HCT116 (cell line): ENCODE measurements around the gene CNTROB. TPM values are rescaled to one million over a fixed set of nuclear protein-coding genes. Genes with fewer than 3 reads are reported as not detected.

ENCODE experiments used
- ATAC-seq: fragments of 200-7000 bp; cut with Tn5 transposase; 2 replicates; pipeline ENCODE4 v1.9.1; 2020; ENCODE audit warnings: mild to moderate bottlenecking, moderate library complexity
- BruUV-seq: library from RNA; stranded (reverse); fragments of 400-500 nt; replicated peaks from 2 replicates; lab custom pipeline; 2021; lab: Mats Ljungman, UMichigan
- CTCF ChIA-PET: fragments of 300-600 bp; sonication (Branson Sonifier 250); formaldehyde crosslinking; loops from one replicate; lab custom pipeline; 2021; ENCODE audit warnings: antibody characterized with exemption; lab: Charles Lee
- POLR2A ChIA-PET: fragments of 300-600, 350-600 bp; sonication (Branson Sonifier 250); formaldehyde crosslinking; loops from one replicate; lab custom pipeline; 2021; ENCODE audit warnings: antibody characterized with exemption; lab: Charles Lee
- RAD21 ChIA-PET, 2 experiments: fragments of 300-600 bp; sonication (Branson Sonifier 250); formaldehyde crosslinking; loops; one replicate each; lab custom pipeline; 2023; ENCODE audit warnings: low total read pairs in 2 of 2; ENCODE audit not compliant: uncharacterized antibody in 2 of 2, unreplicated experiment in 2 of 2, low non-redundant PET in 1 of 2; lab: Charles Lee
- DNase-seq: peaks from one replicate; pipeline ENCODE4 v3.0.0-alpha.2; 2010; ENCODE audit warnings: low read depth, low spot score
- H2AFZ ChIP-seq: fragments of 200-600 bp; shearing (Covaris generic), sonication (generic); 2 replicates; pipeline ENCODE4 v1.6.1; 2017; ENCODE audit warnings: low read depth, mixed run types, mixed read lengths, antibody characterized with exemption, low read length; ENCODE audit not compliant: poor library complexity, severe bottlenecking
- H3K27ac ChIP-seq: 2 replicates; pipeline ENCODE4 v1.5.1; 2012; ENCODE audit warnings: low read depth, low read length
- H3K27me3 ChIP-seq: fragments of 200-600 bp; sonication (generic); 2 replicates; pipeline ENCODE4 v1.6.1; 2016; ENCODE audit warnings: mixed run types, low read length, mixed read lengths; ENCODE audit not compliant: insufficient read depth
- H3K36me3 ChIP-seq, 2 experiments: fragments of 200-500 bp in 1 of 2; fragments of 200-600 bp in 1 of 2; sonication (Bioruptor generic) in 1 of 2; sonication (generic) in 1 of 2; 2 replicates each; pipeline versions ENCODE4 v1.5.1 to v1.6.1; 2014 to 2016; ENCODE audit warnings: low read length in 2 of 2, inconsistent platforms in 1 of 2, mixed read lengths in 1 of 2, mixed run types in 1 of 2; ENCODE audit not compliant: insufficient read depth in 2 of 2, control insufficient read depth in 1 of 2
- H3K4me1 ChIP-seq, 2 experiments: fragments of 200-600 bp in 1 of 2; sonication (generic) in 1 of 2; 2 replicates each; pipeline versions ENCODE4 v1.5.1 to v1.6.1; 2012 to 2017; ENCODE audit warnings: low read length in 2 of 2, inconsistent platforms in 1 of 2, mild to moderate bottlenecking in 1 of 2, mixed read lengths in 1 of 2, mixed run types in 1 of 2, moderate library complexity in 1 of 2; ENCODE audit not compliant: insufficient read depth in 2 of 2, control insufficient read depth in 1 of 2
- H3K4me2 ChIP-seq: fragments of 200-600 bp; sonication (generic); 2 replicates; pipeline ENCODE4 v1.6.1; 2017; ENCODE audit warnings: mixed run types, low read length, mixed read lengths
- H3K4me3 ChIP-seq, 2 experiments: fragments of 200-600 bp in 1 of 2; sonication (generic) in 1 of 2; replicated peaks in 1 of 2; 2 replicates each; pipeline ENCODE4 v1.5.1; 2011 to 2016; ENCODE audit warnings: low read length in 2 of 2, control low read depth in 1 of 2, low read depth in 1 of 2, mild to moderate bottlenecking in 1 of 2, mixed read lengths in 1 of 2, mixed run types in 1 of 2
- H3K79me2 ChIP-seq: fragments of 200-600 bp; sonication (generic); 2 replicates; pipeline ENCODE4 v1.6.1; 2017; ENCODE audit warnings: mild to moderate bottlenecking, mixed run types, low read length, moderate library complexity, mixed read lengths; ENCODE audit not compliant: insufficient read depth
- H3K9ac ChIP-seq: fragments of 200-600 bp; sonication (generic); 2 replicates; pipeline ENCODE4 v1.6.1; 2016; ENCODE audit warnings: low read length, mixed read lengths
- H3K9me2 ChIP-seq: fragments of 200-600 bp; sonication (generic), shearing (Covaris generic); 2 replicates; pipeline ENCODE4 v1.6.1; 2017; ENCODE audit warnings: mixed run types, mild to moderate bottlenecking, moderate library complexity; ENCODE audit not compliant: insufficient read depth
- H3K9me3 ChIP-seq, 2 experiments: fragments of 200-500 bp in 1 of 2; fragments of 200-600 bp in 1 of 2; sonication (Bioruptor generic) in 1 of 2; sonication (generic) in 1 of 2; 2 replicates each; pipeline ENCODE4 v1.6.1; 2014 to 2017; ENCODE audit warnings: low read length in 2 of 2, mixed read lengths in 2 of 2, inconsistent platforms in 1 of 2, low read depth in 1 of 2, mild to moderate bottlenecking in 1 of 2, mixed run types in 1 of 2, moderate library complexity in 1 of 2; ENCODE audit not compliant: control insufficient read depth in 1 of 2, insufficient read depth in 1 of 2
- H4K20me1 ChIP-seq: fragments of 200-600 bp; sonication (generic), shearing (Covaris generic); 2 replicates; pipeline ENCODE4 v1.6.1; 2017; ENCODE audit warnings: mixed run types, mild to moderate bottlenecking, moderate library complexity; ENCODE audit not compliant: insufficient read depth
- CBX3 ChIP-seq: IDR thresholded peaks from 2 replicates; pipeline ENCODE4 v1.6.1; 2012; ENCODE audit warnings: low read depth
- CEBPB ChIP-seq: IDR thresholded peaks from 2 replicates; pipeline ENCODE4 v1.6.1; 2012; ENCODE audit warnings: low read depth
- ELF1 ChIP-seq: IDR thresholded peaks from 2 replicates; pipeline ENCODE4 v1.6.1; 2012; ENCODE audit warnings: low read depth, borderline replicate concordance
- EZH2phosphoT487 ChIP-seq: fragments of 200-600 bp; IDR thresholded peaks from 2 replicates; pipeline ENCODE4 v1.6.1; 2018; ENCODE audit warnings: antibody characterized with exemption, borderline replicate concordance
- POLR2A ChIP-seq: IDR thresholded peaks from 2 replicates; pipeline ENCODE4 v1.7.0; 2011; ENCODE audit warnings: borderline replicate concordance; ENCODE audit not compliant: insufficient read depth, insufficient read length; ENCODE audit errors: extremely low read depth
- TCF7L2 ChIP-seq: IDR thresholded peaks from 2 replicates; pipeline ENCODE4 v1.7.0; 2011; ENCODE audit warnings: borderline replicate concordance, inconsistent platforms; ENCODE audit not compliant: insufficient read depth, insufficient read length; ENCODE audit errors: extremely low read depth
- YY1 ChIP-seq: IDR thresholded peaks from 2 replicates; pipeline ENCODE4 v1.6.1; 2011; ENCODE audit warnings: low read length, low read depth, moderate library complexity, mild to moderate bottlenecking; ENCODE audit not compliant: insufficient replicate concordance; ENCODE audit errors: extremely low read depth
- ZNF274 ChIP-seq: fragments of 200-500 bp; sonication (Bioruptor generic); IDR thresholded peaks from 2 replicates; pipeline ENCODE4 v1.6.1; 2014; ENCODE audit warnings: mild to moderate bottlenecking, low read depth, low read length, inconsistent platforms
- intact Hi-C: fragments of 100-400 bp; cut with micrococcal nuclease; formaldehyde crosslinking; loops from 2 replicates; pipeline ENCODE4 v1.10.0; 2022
- total RNA-seq: library from RNA; stranded (reverse); gene quantifications from one replicate; pipeline ENCODE4 v1.2.1, GENCODE V29; 2021; ENCODE audit not compliant: unreplicated experiment
- TF ChIP-seq, protein P1 (sequence below): IDR thresholded peaks from 2 replicates; pipeline ENCODE4 v1.6.1; 2011; ENCODE audit warnings: mild to moderate bottlenecking, low read length, moderate library complexity; ENCODE audit not compliant: insufficient replicate concordance; ENCODE audit errors: extremely low read depth
- TF ChIP-seq, protein P2 (sequence below), 3 experiments: fragments of 200-600 bp in 1 of 3; sonication (generic) in 1 of 3; IDR thresholded peaks in 2 of 3; conservative IDR thresholded peaks in 1 of 3; 2 replicates each; pipeline ENCODE4 v1.5.1; 2012 to 2017; ENCODE audit warnings: low read depth in 2 of 3, low read length in 2 of 3, antibody characterized with exemption in 1 of 3, borderline replicate concordance in 1 of 3, control low read depth in 1 of 3, mild to moderate bottlenecking in 1 of 3, mixed read lengths in 1 of 3, mixed run types in 1 of 3, moderate library complexity in 1 of 3; ENCODE audit not compliant: insufficient read depth in 1 of 3

The CNTROB gene
- total RNA-seq, 1 experiment from 2014 or later = 54.6 TPM

DNA sequence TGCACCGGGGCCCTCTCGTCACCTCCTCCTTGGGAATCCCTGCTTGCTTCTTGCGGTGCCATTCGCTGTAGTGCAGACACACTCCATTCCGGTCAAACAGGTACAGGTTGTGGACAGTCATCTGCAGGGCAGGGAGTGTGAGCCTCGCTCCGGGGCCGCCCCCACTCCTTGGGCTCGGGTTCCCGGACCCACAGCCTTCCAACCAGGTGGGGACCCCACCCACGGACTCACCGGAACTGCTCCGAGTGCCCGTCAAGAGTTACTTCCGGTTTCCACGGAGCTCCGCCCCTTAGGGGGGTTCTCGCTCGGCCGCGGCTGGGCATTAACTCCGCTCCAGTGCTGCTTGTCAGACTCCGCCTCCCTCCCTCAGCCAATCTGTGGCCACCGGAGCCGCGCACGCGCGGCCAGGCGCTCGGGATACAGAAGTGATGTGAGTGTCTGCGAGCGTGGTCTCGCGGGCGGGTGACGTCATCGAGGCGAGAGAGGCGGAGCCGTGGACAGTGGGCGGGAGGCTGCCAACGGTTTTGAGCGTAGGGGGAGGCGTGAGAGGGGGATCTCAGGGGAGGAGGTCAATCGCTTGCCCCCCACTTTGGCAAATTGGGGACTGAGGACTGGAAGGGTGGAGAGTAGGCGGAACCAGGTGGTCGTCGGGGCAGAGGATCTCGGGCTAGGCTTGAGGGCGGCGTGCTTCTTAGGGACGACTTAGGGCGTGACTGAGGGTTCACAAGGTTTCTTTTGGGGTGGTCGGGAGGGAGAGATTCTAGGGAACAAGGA lies at the start of gene CNTROB, which contains the start of gene TRAPPC1 (continued):
- TF ChIP-seq, protein P1, sequence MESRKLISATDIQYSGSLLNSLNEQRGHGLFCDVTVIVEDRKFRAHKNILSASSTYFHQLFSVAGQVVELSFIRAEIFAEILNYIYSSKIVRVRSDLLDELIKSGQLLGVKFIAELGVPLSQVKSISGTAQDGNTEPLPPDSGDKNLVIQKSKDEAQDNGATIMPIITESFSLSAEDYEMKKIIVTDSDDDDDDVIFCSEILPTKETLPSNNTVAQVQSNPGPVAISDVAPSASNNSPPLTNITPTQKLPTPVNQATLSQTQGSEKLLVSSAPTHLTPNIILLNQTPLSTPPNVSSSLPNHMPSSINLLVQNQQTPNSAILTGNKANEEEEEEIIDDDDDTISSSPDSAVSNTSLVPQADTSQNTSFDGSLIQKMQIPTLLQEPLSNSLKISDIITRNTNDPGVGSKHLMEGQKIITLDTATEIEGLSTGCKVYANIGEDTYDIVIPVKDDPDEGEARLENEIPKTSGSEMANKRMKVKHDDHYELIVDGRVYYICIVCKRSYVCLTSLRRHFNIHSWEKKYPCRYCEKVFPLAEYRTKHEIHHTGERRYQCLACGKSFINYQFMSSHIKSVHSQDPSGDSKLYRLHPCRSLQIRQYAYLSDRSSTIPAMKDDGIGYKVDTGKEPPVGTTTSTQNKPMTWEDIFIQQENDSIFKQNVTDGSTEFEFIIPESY = peak; percentile 89
- TF ChIP-seq ELF1 (no peak; the same call in 1 of the 2 replicates), TCF7L2 (no peak), POLR2A (peak; percentile 55)

DNA sequence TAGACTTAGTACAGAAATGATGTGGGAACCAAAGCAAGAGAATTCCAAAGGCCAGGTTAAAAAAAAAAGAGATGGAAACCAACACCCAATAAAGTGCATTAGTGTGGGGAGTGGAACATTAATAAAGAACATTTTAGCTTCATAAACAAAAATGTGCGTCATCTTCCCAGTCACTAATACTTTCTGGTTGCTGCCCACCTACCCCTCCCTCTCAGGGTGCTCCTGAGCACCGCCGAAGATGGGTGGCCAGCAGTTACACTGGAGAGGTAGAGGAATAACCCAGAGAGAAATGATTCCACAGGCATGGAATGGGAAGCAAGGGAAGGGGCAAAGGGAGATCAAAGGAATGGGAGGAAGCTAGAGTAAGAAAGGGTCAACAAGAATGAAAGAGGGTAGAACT lies 49.4 kb upstream of the CNTROB start:
- no peak overlapping the region for H3K4me2 ChIP-seq

More for the DNA sequence above, 49.4 kb upstream of the CNTROB start:
- Histone ChIP-seq H3K9me3 (no peaks in the 10 kb centered on the region), H3K4me1 (peaks cover 18 to 29% of the 10 kb centered on the region in 2 experiments), H3K4me3 (no peak overlapping the region), H4K20me1 (no peaks in the 10 kb centered on the region), H3K9me2 (no peaks in the 10 kb centered on the region), H3K36me3 (peaks cover 0 to 3% of the 10 kb centered on the region in 2 experiments; a peak in 2 of 4 replicates), H3K27ac (no peak overlapping the region), H3K27me3 (no peaks in the 10 kb centered on the region), H3K79me2 (peaks cover 13% of the 10 kb centered on the region; the same call in 1 of the 2 replicates), H3K9ac (no peak overlapping the region), H2AFZ (no peak overlapping the region)
- intact Hi-C loops = no loop called here
- no peak for DNase-seq
- RAD21 ChIA-PET = no interaction called here
- CTCF ChIA-PET = no interaction called here
- no TSS peak for BruUV-seq
- ATAC-seq = no peak
- POLR2A ChIA-PET = interaction anchor here (1.0 to 2.3 kb wide), 2 partner anchors 14 to 41 kb away, joined by 3 to 5 read pairs; no protein-coding TSS in a partner anchor
- TF ChIP-seq, protein P2, sequence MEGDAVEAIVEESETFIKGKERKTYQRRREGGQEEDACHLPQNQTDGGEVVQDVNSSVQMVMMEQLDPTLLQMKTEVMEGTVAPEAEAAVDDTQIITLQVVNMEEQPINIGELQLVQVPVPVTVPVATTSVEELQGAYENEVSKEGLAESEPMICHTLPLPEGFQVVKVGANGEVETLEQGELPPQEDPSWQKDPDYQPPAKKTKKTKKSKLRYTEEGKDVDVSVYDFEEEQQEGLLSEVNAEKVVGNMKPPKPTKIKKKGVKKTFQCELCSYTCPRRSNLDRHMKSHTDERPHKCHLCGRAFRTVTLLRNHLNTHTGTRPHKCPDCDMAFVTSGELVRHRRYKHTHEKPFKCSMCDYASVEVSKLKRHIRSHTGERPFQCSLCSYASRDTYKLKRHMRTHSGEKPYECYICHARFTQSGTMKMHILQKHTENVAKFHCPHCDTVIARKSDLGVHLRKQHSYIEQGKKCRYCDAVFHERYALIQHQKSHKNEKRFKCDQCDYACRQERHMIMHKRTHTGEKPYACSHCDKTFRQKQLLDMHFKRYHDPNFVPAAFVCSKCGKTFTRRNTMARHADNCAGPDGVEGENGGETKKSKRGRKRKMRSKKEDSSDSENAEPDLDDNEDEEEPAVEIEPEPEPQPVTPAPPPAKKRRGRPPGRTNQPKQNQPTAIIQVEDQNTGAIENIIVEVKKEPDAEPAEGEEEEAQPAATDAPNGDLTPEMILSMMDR (IDR thresholded peaks at IDR 0.05 in 2 of 3, conservative IDR thresholded peaks at IDR 0.05 in 1 of 3; ENCODE audit: borderline replicate concordance in 1 of 3, insufficient read depth in 1 of 3, low read depth in 2 of 3, low read length in 2 of 3) = no peak
- TF ChIP-seq EZH2phosphoT487 (no peak), ZNF274 (no peak), CEBPB (no peak), ELF1 (no peak), YY1 (no peak), CBX3 (no peak)
